ENCODE results near the gene DENND1A.

DNA sequence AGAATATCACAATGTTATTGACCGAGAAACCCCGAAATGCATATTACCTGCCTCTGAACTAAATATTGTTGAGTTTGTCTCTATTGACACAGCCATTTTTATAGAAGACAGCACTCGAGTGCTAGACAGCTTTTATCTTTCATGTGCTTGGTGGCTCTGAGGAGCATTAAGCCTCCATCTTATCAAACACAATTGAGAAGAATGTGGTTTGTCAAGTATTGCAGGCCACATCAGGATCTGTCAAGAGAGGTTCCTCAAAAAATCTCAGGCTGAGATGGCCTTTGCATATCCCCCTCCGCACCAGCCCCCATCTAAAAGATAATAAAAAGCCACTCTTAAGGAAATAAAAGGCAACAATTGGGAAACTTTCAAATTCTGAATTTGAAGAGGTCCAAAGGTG is 284.8 kb downstream of the DENND1A start:
- TF ChIP-seq, protein P1, sequence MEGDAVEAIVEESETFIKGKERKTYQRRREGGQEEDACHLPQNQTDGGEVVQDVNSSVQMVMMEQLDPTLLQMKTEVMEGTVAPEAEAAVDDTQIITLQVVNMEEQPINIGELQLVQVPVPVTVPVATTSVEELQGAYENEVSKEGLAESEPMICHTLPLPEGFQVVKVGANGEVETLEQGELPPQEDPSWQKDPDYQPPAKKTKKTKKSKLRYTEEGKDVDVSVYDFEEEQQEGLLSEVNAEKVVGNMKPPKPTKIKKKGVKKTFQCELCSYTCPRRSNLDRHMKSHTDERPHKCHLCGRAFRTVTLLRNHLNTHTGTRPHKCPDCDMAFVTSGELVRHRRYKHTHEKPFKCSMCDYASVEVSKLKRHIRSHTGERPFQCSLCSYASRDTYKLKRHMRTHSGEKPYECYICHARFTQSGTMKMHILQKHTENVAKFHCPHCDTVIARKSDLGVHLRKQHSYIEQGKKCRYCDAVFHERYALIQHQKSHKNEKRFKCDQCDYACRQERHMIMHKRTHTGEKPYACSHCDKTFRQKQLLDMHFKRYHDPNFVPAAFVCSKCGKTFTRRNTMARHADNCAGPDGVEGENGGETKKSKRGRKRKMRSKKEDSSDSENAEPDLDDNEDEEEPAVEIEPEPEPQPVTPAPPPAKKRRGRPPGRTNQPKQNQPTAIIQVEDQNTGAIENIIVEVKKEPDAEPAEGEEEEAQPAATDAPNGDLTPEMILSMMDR (IDR thresholded peaks at IDR 0.05): no peak
- TF ChIP-seq POLR2A (IDR thresholded peaks at IDR 0.05): no peak
